A549 (cell line): ENCODE measurements around the gene PXDN. TPM values are rescaled to one million over a fixed set of nuclear protein-coding genes. Genes with fewer than 3 reads are reported as not detected.
"Not testable (repeated sequence)": the region's sequence is repeated elsewhere in the genome, so short reads cannot be mapped to it uniquely, and the experiment has no call there.

Source experiments
- ATAC-seq, 2 experiments: fragments of 200-7000 bp in 1 of 2; fragments of >200 bp in 1 of 2; cut with Nextera tagmentation in 1 of 2; cut with Tn5 transposase in 1 of 2; 3 replicates each; pipeline versions ENCODE4 v1.8.0 to v1.9.1; 2018 to 2020; ENCODE audit warnings: mild to moderate bottlenecking in 1 of 2, moderate library complexity in 1 of 2
- CTCF ChIA-PET: fragments of 300-600 bp; sonication (Branson Sonifier 250); formaldehyde crosslinking; extraction: SDS; loops from one replicate; lab custom pipeline; 2021; ENCODE audit warnings: antibody characterized with exemption, inconsistent platforms; lab: Yijun Ruan, JAX
- POLR2A ChIA-PET: fragments of 350-600 bp; formaldehyde crosslinking; extraction: SDS; loops from one replicate; lab custom pipeline; 2021; ENCODE audit warnings: antibody characterized with exemption, inconsistent platforms; lab: Yijun Ruan, JAX
- DNase-seq, 2 experiments: peaks; one replicate each; pipeline versions ENCODE4 v3.0.0 to v3.0.0-alpha.2; 2011 to 2016; ENCODE audit warnings: low read depth in 1 of 2, low spot score in 1 of 2
- FAIRE-seq: peaks from 2 replicates; lab custom pipeline; 2011; peaks lifted over from hg19 to GRCh38; lab: Jason Lieb, UNC
- H3K27ac ChIP-seq, 2 experiments: fragments of >200 bp; sonication (Bioruptor Twin); formaldehyde crosslinking; 3 replicates each; pipeline ENCODE4 v1.5.1; 2016 to 2017
- H3K4me1 ChIP-seq: fragments of >200 bp; sonication (Bioruptor Twin); formaldehyde crosslinking; 3 replicates; pipeline ENCODE4 v1.6.1; 2016
- H3K4me2 ChIP-seq: fragments of >200 bp; sonication (Bioruptor Twin); formaldehyde crosslinking; 3 replicates; pipeline ENCODE4 v1.6.1; 2016
- H3K4me3 ChIP-seq: fragments of >200 bp; sonication (Bioruptor Twin); formaldehyde crosslinking; 3 replicates; pipeline ENCODE4 v1.5.1; 2016
- H3K9me3 ChIP-seq: fragments of >200 bp; sonication (Bioruptor Twin); formaldehyde crosslinking; 3 replicates; pipeline ENCODE4 v1.6.1; 2016
- CHD4 ChIP-seq: fragments of 200-600 bp; sonication (generic); IDR thresholded peaks from 2 replicates; pipeline ENCODE4 v1.6.1; 2016; ENCODE audit warnings: antibody characterized with exemption, mild to moderate bottlenecking, borderline replicate concordance
- E2F6 ChIP-seq: IDR thresholded peaks from 2 replicates; pipeline ENCODE4 v1.6.1; 2012; ENCODE audit warnings: low read depth, borderline replicate concordance
- EHMT2 ChIP-seq: fragments of 200-600 bp; sonication (generic); IDR thresholded peaks from 2 replicates; pipeline ENCODE4 v1.6.1; 2016; ENCODE audit warnings: antibody characterized with exemption, low read depth, mild to moderate bottlenecking, moderate library complexity
- EP300 ChIP-seq, 2 experiments: fragments of >200 bp; sonication (Bioruptor Twin); formaldehyde crosslinking; IDR thresholded peaks; 2 replicates in 1 of 2; 3 replicates in 1 of 2; pipeline ENCODE4 v1.6.1; 2016 to 2017
- FOSB ChIP-seq: fragments of 250-450 bp; sonication (Bioruptor Pico); IDR thresholded peaks from 2 replicates; pipeline ENCODE4 v1.5.0; 2020; ENCODE audit warnings: mild to moderate bottlenecking, moderate library complexity
- FOSL2 ChIP-seq, 2 experiments: fragments of 450-650 bp in 1 of 2; fragments of >200 bp in 1 of 2; sonication (Bioruptor Twin) in 1 of 2; formaldehyde crosslinking; IDR thresholded peaks; 2 replicates each; pipeline versions ENCODE4 v1.5.0 to v1.6.1; 2016 to 2020; ENCODE audit warnings: mild to moderate bottlenecking in 1 of 2, moderate library complexity in 1 of 2
- GATA3 ChIP-seq: IDR thresholded peaks from 2 replicates; pipeline ENCODE4 v1.6.1; 2012; ENCODE audit warnings: borderline replicate concordance
- HDAC2 ChIP-seq: fragments of 200-600 bp; sonication (generic); IDR thresholded peaks from 2 replicates; pipeline ENCODE4 v1.6.1; 2016
- HEYL ChIP-seq: fragments of 250-450 bp; sonication (Bioruptor Pico); IDR thresholded peaks from 2 replicates; pipeline ENCODE4 v1.8.0; 2021; ENCODE audit warnings: mild to moderate bottlenecking, moderate library complexity
- HOXA7 ChIP-seq: fragments of 250-450 bp; sonication (Bioruptor Pico); IDR thresholded peaks from 2 replicates; pipeline ENCODE4 v1.5.0; 2020; ENCODE audit warnings: mild to moderate bottlenecking, moderate library complexity
- HOXB13 ChIP-seq: fragments of 250-450 bp; sonication (Bioruptor Pico); IDR thresholded peaks from 2 replicates; pipeline ENCODE4 v1.5.0; 2020; ENCODE audit warnings: low read depth, mild to moderate bottlenecking, moderate library complexity
- JUN ChIP-seq, 2 experiments: fragments of >200 bp; sonication (Bioruptor Twin); formaldehyde crosslinking; IDR thresholded peaks; 2 replicates in 1 of 2; 3 replicates in 1 of 2; pipeline ENCODE4 v1.6.1; 2016 to 2017
- NR3C1 ChIP-seq: fragments of >200 bp; sonication (Bioruptor Twin); formaldehyde crosslinking; IDR thresholded peaks from 3 replicates; pipeline ENCODE4 v1.6.1; 2017
- RAD21 ChIP-seq, 2 experiments: fragments of >200 bp in 1 of 2; sonication (Bioruptor Twin) in 1 of 2; formaldehyde crosslinking in 1 of 2; IDR thresholded peaks in 1 of 2; conservative IDR thresholded peaks in 1 of 2; 2 replicates in 1 of 2; 3 replicates in 1 of 2; pipeline ENCODE4 v1.6.1; 2012 to 2018; ENCODE audit warnings: inconsistent platforms in 1 of 2
- RNF2 ChIP-seq: fragments of 200-600 bp; sonication (generic); IDR thresholded peaks from 2 replicates; pipeline ENCODE4 v1.6.1; 2016; ENCODE audit warnings: low read depth, mild to moderate bottlenecking, antibody characterized with exemption, moderate library complexity, borderline replicate concordance
- SMC3 ChIP-seq: fragments of >200 bp; sonication (Bioruptor Twin); formaldehyde crosslinking; IDR thresholded peaks from 3 replicates; pipeline ENCODE4 v1.6.1; 2018; ENCODE audit warnings: inconsistent platforms
- SREBF2 ChIP-seq: fragments of 450-650 bp; IDR thresholded peaks from 2 replicates; pipeline ENCODE4 v1.6.1; 2014; ENCODE audit warnings: mild to moderate bottlenecking, moderate library complexity
- TFCP2L1 ChIP-seq: fragments of 250-450 bp; sonication (Bioruptor Pico); IDR thresholded peaks from 2 replicates; pipeline ENCODE4 v1.5.0; 2021; ENCODE audit warnings: mild to moderate bottlenecking
- WGBS: methylation state at CpG from one replicate; pipeline ENCODE4 v1.1.6; 2017; ENCODE audit errors: missing lambda C conversion rate; 5-methylcytosine and 5-hydroxymethylcytosine counted together
- polyA plus RNA-seq, 4 experiments: library from polyadenylated mRNA; depleted of rRNA in 3 of 4; stranded (reverse); fragments of >200 nt; fragmentation: RNase III in 1 of 4; extraction: RNeasy Plus Mini Kit Qiagen cat#74134 plus additional on column Dnase treatment in 1 of 4; gene quantifications; 2 replicates in 3 of 4; 3 replicates in 1 of 4; pipeline ENCODE4 v1.2.3, GENCODE V29; 2011 to 2017
- TF ChIP-seq, protein P1 (sequence below): fragments of 150-350 bp; IDR thresholded peaks from 2 replicates; pipeline ENCODE4 v1.6.1; 2014; ENCODE audit warnings: low read depth, mild to moderate bottlenecking, low read length

Gene PXDN
- polyA plus RNA-seq, 2 of the 4 experiments (the other 2 are of a cell fraction) = 3.7 to 7.3 TPM

GRCh38 chr2:1726558-1726957, 17.8 kb downstream of the PXDN start:
- POLR2A ChIA-PET = no interaction called here
- no peak for TF ChIP-seq EHMT2
- no peak for TF ChIP-seq FOSL2 (IDR thresholded peaks at IDR 0.05)
- TF ChIP-seq FOSL2 (CRISPR knock-in tag; IDR thresholded peaks at IDR 0.05) = no peak
- TF ChIP-seq HDAC2 = no peak
- no peak for TF ChIP-seq EP300 (IDR thresholded peaks at IDR 0.05)
- TF ChIP-seq, protein P1, sequence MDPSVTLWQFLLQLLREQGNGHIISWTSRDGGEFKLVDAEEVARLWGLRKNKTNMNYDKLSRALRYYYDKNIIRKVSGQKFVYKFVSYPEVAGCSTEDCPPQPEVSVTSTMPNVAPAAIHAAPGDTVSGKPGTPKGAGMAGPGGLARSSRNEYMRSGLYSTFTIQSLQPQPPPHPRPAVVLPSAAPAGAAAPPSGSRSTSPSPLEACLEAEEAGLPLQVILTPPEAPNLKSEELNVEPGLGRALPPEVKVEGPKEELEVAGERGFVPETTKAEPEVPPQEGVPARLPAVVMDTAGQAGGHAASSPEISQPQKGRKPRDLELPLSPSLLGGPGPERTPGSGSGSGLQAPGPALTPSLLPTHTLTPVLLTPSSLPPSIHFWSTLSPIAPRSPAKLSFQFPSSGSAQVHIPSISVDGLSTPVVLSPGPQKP = no peak
- TF ChIP-seq CHD4 = no peak
- no peak for TF ChIP-seq RAD21 (conservative IDR thresholded peaks at IDR 0.05 in 1 of 2, IDR thresholded peaks at IDR 0.05 in 1 of 2)
- TF ChIP-seq SREBF2 = no peak
- TF ChIP-seq TFCP2L1 (CRISPR knock-in tag) = no peak
- TF ChIP-seq E2F6 = no peak
- TF ChIP-seq JUN (IDR thresholded peaks at IDR 0.05) = no peak
- no peak for TF ChIP-seq GATA3
- TF ChIP-seq RNF2 = no peak
- no peak for TF ChIP-seq HOXB13 (CRISPR knock-in tag)
- no peak for TF ChIP-seq HEYL (CRISPR knock-in tag)
- no peak for TF ChIP-seq NR3C1
- TF ChIP-seq SMC3 = no peak
- no peak for TF ChIP-seq HOXA7 (CRISPR knock-in tag)
- TF ChIP-seq, all 56 proteins: peak for 0
- no peak for DNase-seq
- Histone ChIP-seq H3K9me3 (no peaks in the 10 kb centered on the region), H3K27ac (no peak overlapping the region), H3K4me1 (peaks cover 25% of the 10 kb centered on the region), H3K4me2 (no peak overlapping the region), H3K4me3 (no peak overlapping the region)
- CTCF ChIA-PET = interaction anchor here (1.5 kb wide), 1 partner anchor 16 kb away, joined by 5 read pairs; no protein-coding TSS in a partner anchor
- ATAC-seq = no peak
- FAIRE-seq = no peak
- WGBS = 28% methylated on average over 3 of the region's 3 CpGs

DNA sequence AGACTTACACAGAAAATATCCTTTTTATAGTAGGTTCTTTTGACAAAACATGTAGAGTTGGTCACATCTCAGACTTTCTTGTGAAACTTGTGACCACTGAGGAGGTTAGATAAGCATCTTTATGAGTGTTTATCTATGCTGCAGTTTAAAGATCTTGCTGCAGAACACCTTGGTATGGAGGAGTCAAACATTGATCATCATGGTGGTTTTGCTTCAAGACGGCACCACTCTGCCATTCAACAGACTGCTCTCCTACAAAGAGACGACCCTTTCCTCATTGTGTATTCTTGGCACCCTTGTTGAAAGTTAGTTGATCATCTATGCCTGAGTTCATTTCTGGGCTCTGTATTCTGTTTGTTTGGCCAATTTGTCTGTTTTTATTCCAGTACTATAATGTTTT, 20.0 kb downstream of the PXDN start:
- DNase-seq, POLR2A ChIA-PET, H3K9me3 ChIP-seq, ATAC-seq, H3K4me2 ChIP-seq, H3K27ac ChIP-seq, H3K4me3 ChIP-seq: not testable (repeated sequence)
- peak; percentile 78 for FAIRE-seq
- CTCF ChIA-PET = interaction anchor here (1.5 kb wide), 1 partner anchor 26 kb away, joined by 4 read pairs; no protein-coding TSS in a partner anchor
- WGBS = 45% methylated on average over 2 of the region's 2 CpGs
- H3K4me1 ChIP-seq = peaks cover 14% of the 10 kb centered on the region

- H3K9me3 ChIP-seq = no peaks in the 10 kb centered on the region
- FAIRE-seq (no peak), DNase-seq (no peak), ATAC-seq (no peak)
- no peak overlapping the region for H3K4me3 ChIP-seq
- TF ChIP-seq NR3C1 (no peak), GATA3 (no peak), FOSB (no peak)
- ChIA-PET CTCF (interaction anchor here (1.5 kb wide), 1 partner anchor 27 kb away, joined by 4 read pairs; no protein-coding TSS in a partner anchor), POLR2A (no interaction called here)
- H3K4me2 ChIP-seq = no peak overlapping the region
- H3K27ac ChIP-seq = no peak overlapping the region
- WGBS = 32% methylated on average over 4 of the region's 4 CpGs
- peaks cover 11% of the 10 kb centered on the region for H3K4me1 ChIP-seq
These were observed 20.8 kb downstream of the PXDN start for GRCh38 chr2:1723397-1724042.
